Fibroblast of lung (primary cell): ENCODE measurements around the gene TBC1D5. TPM values are rescaled to one million over a fixed set of nuclear protein-coding genes. Genes with fewer than 3 reads are reported as not detected.
A peak's percentile ranks its signal among the peaks of the same experiment; 100 is the strongest.

Experiments
- DNase-seq, 2 donors: peaks; one replicate each; pipeline versions ENCODE4 v3.0.0 to v3.0.0-alpha.2; 2010; ENCODE audit warnings: low read depth in 2 of 2
- H2AFZ ChIP-seq: 2 replicates; pipeline ENCODE4 v1.5.1; 2012; ENCODE audit warnings: low read length, control low read depth, inconsistent platforms
- H3K27ac ChIP-seq: 2 replicates; pipeline ENCODE4 v1.5.1; 2011; ENCODE audit warnings: low read length, control low read depth; ENCODE audit not compliant: insufficient read depth
- H3K27me3 ChIP-seq: 2 replicates; pipeline ENCODE4 v1.5.1; 2011; ENCODE audit warnings: mild to moderate bottlenecking, low read length; ENCODE audit not compliant: control insufficient read depth, insufficient read depth
- H3K36me3 ChIP-seq: 2 replicates; pipeline ENCODE4 v1.5.1; 2011; ENCODE audit warnings: low read length; ENCODE audit not compliant: control insufficient read depth, insufficient read depth
- H3K4me1 ChIP-seq: 2 replicates; pipeline ENCODE4 v1.5.1; 2011; ENCODE audit warnings: low read length; ENCODE audit not compliant: control insufficient read depth, insufficient read depth; ENCODE audit errors: extremely low read depth
- H3K4me2 ChIP-seq: 2 replicates; pipeline ENCODE4 v1.5.1; 2011; ENCODE audit warnings: low read length, control low read depth; ENCODE audit not compliant: insufficient read depth; ENCODE audit errors: extremely low read depth
- H3K4me3 ChIP-seq, 4 experiments: fragments of 200-600 bp in 1 of 4; sonication (generic) in 1 of 4; replicated peaks in 1 of 4; 2 replicates each; pipeline ENCODE4 v1.5.1; 2011 to 2016; ENCODE audit warnings: low read length in 4 of 4, low read depth in 3 of 4, mild to moderate bottlenecking in 3 of 4, control low read depth in 2 of 4, inconsistent platforms in 1 of 4, mixed read lengths in 1 of 4; ENCODE audit not compliant: insufficient read depth in 1 of 4; ENCODE audit errors: control extremely low read depth in 1 of 4
- H3K79me2 ChIP-seq: 2 replicates; pipeline ENCODE4 v1.5.1; 2012; ENCODE audit warnings: mild to moderate bottlenecking, low read length, inconsistent platforms; ENCODE audit not compliant: control insufficient read depth, insufficient read depth
- H3K9ac ChIP-seq: 2 replicates; pipeline ENCODE4 v1.5.1; 2011; ENCODE audit warnings: mild to moderate bottlenecking, low read length, control low read depth; ENCODE audit not compliant: insufficient read depth
- H3K9me3 ChIP-seq: 2 replicates; pipeline ENCODE4 v1.5.1; 2012; ENCODE audit warnings: low read depth, low read length; ENCODE audit not compliant: control insufficient read depth, insufficient read depth
- H4K20me1 ChIP-seq: 2 replicates; pipeline ENCODE4 v1.5.1; 2011; ENCODE audit warnings: low read length; ENCODE audit not compliant: control insufficient read depth, insufficient read depth; ENCODE audit errors: extremely low read depth
- EZH2 ChIP-seq: IDR thresholded peaks from 2 replicates; pipeline ENCODE4 v1.5.1; 2012; ENCODE audit warnings: low read length, control low read depth, mild to moderate bottlenecking; ENCODE audit errors: missing control alignments
- polyA plus RNA-seq, 2 donors: library from polyadenylated mRNA; depleted of rRNA in 1 of 2; stranded (reverse) in 1 of 2; unstranded in 1 of 2; fragments of >200 nt; gene quantifications; 2 replicates each; pipeline ENCODE4 v1.2.1, GENCODE V29; 2011 to 2012; ENCODE audit warnings: missing spikeins in 1 of 2
- total RNA-seq: library from RNA; depleted of rRNA; stranded (reverse); fragments of >200 nt; gene quantifications from 2 replicates; pipeline ENCODE4 v1.2.1, GENCODE V29; 2014
- TF ChIP-seq, protein P1 (sequence below), 2 donors: IDR thresholded peaks in 1 of 2; conservative IDR thresholded peaks in 1 of 2; 1 replicate in 1 of 2; 2 replicates in 1 of 2; pipeline ENCODE4 v1.5.1; 2011 to 2012; ENCODE audit warnings: low read length in 2 of 2, control low read depth in 1 of 2, inconsistent platforms in 1 of 2, low read depth in 1 of 2, mild to moderate bottlenecking in 1 of 2

TBC1D5 gene
- total and polyA plus RNA-seq, 2 donors (not counting 1 experiment from before 2014, with no cell fraction given), result 43.6 to 129 TPM

- Histone ChIP-seq H3K27me3 (no peaks in the 10 kb centered on the region), H3K27ac (no peak overlapping the region), H3K4me3 (no peak overlapping the region), H3K4me2 (no peak overlapping the region), H2AFZ (no peak overlapping the region), H3K9me3 (no peaks in the 10 kb centered on the region), H3K36me3 (no peaks in the 10 kb centered on the region), H3K9ac (no peak overlapping the region), H4K20me1 (no peaks in the 10 kb centered on the region), H3K4me1 (no peaks in the 10 kb centered on the region), H3K79me2 (no peaks in the 10 kb centered on the region)
- TF ChIP-seq, protein P1, sequence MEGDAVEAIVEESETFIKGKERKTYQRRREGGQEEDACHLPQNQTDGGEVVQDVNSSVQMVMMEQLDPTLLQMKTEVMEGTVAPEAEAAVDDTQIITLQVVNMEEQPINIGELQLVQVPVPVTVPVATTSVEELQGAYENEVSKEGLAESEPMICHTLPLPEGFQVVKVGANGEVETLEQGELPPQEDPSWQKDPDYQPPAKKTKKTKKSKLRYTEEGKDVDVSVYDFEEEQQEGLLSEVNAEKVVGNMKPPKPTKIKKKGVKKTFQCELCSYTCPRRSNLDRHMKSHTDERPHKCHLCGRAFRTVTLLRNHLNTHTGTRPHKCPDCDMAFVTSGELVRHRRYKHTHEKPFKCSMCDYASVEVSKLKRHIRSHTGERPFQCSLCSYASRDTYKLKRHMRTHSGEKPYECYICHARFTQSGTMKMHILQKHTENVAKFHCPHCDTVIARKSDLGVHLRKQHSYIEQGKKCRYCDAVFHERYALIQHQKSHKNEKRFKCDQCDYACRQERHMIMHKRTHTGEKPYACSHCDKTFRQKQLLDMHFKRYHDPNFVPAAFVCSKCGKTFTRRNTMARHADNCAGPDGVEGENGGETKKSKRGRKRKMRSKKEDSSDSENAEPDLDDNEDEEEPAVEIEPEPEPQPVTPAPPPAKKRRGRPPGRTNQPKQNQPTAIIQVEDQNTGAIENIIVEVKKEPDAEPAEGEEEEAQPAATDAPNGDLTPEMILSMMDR (conservative IDR thresholded peaks at IDR 0.05 in 1 of 2, IDR thresholded peaks at IDR 0.05 in 1 of 2; ENCODE audit: low read depth in 1 of 2, low read length in 2 of 2), result no peak
- TF ChIP-seq EZH2, result no peak
- DNase-seq, result no peak
These were observed 503.0 kb downstream of the TBC1D5 start for GRCh38 chr3:17239417-17239816.

DNA sequence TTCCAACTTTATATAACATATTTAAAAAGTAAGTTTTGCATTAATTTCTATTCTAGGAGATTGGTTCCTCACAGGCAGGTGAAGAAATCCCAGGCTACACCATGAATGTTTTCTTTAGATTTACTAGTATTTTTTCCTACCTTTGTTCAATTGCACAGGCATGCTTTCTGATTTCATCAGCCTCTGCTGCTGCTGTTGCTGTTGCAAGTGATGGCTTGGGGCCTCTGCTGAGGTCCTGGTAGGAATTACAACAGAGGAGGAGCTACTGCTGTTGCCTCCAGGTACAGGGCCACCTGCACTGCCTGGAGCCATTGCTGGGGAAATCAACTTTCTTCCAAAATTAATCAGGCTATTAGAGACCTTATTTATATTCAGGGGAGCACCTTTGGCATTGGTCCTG lies 504.4 kb downstream of the TBC1D5 start:
- no peaks in the 10 kb centered on the region for H3K27me3 ChIP-seq
- H3K27ac ChIP-seq, result no peak overlapping the region
- no peaks in the 10 kb centered on the region for H3K79me2 ChIP-seq
- H2AFZ ChIP-seq, result no peak overlapping the region
- H4K20me1 ChIP-seq, result no peaks in the 10 kb centered on the region
- H3K9me3 ChIP-seq, result no peaks in the 10 kb centered on the region
- peak in 1 of 2 donors; percentile 67 for DNase-seq
- H3K4me1 ChIP-seq, result no peaks in the 10 kb centered on the region
- TF ChIP-seq, protein P1 (conservative IDR thresholded peaks at IDR 0.05 in 1 of 2, IDR thresholded peaks at IDR 0.05 in 1 of 2; ENCODE audit: low read depth in 1 of 2, low read length in 2 of 2), result no peak
- no peak for TF ChIP-seq EZH2
- no peak overlapping the region for H3K9ac ChIP-seq
- no peak overlapping the region for H3K4me3 ChIP-seq
- H3K36me3 ChIP-seq, result no peaks in the 10 kb centered on the region
- H3K4me2 ChIP-seq, result no peak overlapping the region

DNA sequence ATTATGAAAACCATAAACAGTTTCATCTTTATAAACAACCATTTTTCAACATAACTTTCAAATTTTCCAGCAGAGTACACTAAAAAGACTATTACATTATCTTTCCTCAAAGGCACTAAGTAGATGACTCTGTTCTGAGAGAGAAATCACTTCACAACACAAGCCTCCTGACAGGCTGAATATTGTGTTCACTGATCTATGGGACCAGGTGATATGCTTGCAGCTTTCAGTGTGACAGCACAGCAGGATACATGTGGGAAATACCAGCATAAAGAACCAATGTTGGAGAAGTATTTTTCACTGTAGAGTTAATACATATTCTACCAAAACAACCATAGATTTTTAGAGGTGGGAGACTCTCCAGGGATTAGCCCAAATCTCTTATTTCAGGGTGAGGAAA lies 507.1 kb downstream of the TBC1D5 start:
- Histone ChIP-seq H3K4me1 (no peaks in the 10 kb centered on the region), H3K4me2 (no peak overlapping the region), H3K4me3 (no peak overlapping the region), H4K20me1 (no peaks in the 10 kb centered on the region), H2AFZ (no peak overlapping the region), H3K27me3 (no peaks in the 10 kb centered on the region), H3K79me2 (no peaks in the 10 kb centered on the region), H3K36me3 (no peaks in the 10 kb centered on the region), H3K9ac (no peak overlapping the region), H3K9me3 (no peaks in the 10 kb centered on the region), H3K27ac (no peak overlapping the region)
- no peak for TF ChIP-seq EZH2
- TF ChIP-seq, protein P1 (conservative IDR thresholded peaks at IDR 0.05 in 1 of 2, IDR thresholded peaks at IDR 0.05 in 1 of 2; ENCODE audit: low read depth in 1 of 2, low read length in 2 of 2), result no peak
- DNase-seq, result no peak
